ENCODE measurements around the gene NXPH3. TPM values are rescaled to one million over a fixed set of nuclear protein-coding genes. Genes with fewer than 3 reads are reported as not detected.

NXPH3 gene
- total and polyA plus RNA-seq, 8 donors, result 1.0 to 2.7 (median 1.2) TPM

GRCh38 chr17:49572806-49573420, 2.8 kb upstream of the NXPH3 start:
- no peak for DNase-seq
- Histone ChIP-seq H3K27me3 (peaks cover 0 to 45% of the 10 kb centered on the region in 2 donors), H3K36me3 (no peaks in the 10 kb centered on the region), H3K4me1 (peaks cover 8 to 50% of the 10 kb centered on the region in 2 donors), H3K9me3 (no peaks in the 10 kb centered on the region), H3K4me3 (no peak overlapping the region), H3K27ac (no peak overlapping the region)
- TF ChIP-seq CTCF (IDR thresholded peaks at IDR 0.05), result no peak
- ATAC-seq, result no peak
- intact Hi-C loops (cut with DNase I), result loop anchor here (10.0 kb wide), 3 partner anchors 122 to 282 kb away; partner anchors contain the start of gene KAT7 (in 1 of the 2)

DNA sequence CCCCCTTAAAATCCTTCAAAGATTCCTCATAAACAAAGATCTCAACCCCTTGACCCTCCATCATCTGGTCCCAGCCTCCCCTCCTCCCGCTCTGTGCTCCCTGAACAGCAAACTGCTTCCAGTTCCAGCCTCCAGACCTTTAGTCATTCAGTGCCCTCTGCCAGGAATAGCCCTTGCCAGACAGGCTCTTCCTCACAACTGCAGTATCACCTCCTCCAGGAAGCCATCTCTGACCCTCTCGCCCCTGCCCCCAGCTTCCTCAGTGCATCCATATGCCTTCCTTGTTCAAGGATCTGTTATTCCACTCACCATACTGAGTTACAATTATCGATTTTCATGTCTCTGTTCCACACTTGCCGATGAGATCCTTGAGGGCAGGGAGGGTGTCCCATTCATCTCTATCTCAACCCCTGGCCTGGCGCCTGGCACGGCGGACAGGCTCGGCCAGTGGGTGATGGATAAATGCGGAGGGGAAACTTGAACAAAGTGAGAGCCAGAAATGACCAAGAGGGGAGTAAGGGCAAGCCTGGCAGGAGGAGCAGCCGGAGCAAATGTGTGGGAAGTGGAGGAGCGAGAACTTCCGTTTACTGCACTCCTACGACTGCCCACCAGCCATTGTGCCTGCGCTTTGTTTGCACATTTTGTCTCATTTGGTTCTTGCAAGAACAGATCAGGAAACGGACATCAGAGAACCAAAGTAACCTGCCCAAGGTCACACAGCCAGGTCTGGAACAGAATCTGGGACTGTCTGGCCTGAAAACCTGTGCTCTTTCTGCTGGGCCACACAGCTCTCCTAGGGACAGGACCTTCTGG, 2.0 kb upstream of the NXPH3 start:
- DNase-seq (no peak), ATAC-seq (no peak)
- Histone ChIP-seq H3K36me3 (no peaks in the 10 kb centered on the region), H3K27ac (peak overlapping the region in 1 of 2 donors; percentile 50), H3K4me3 (no peak overlapping the region), H3K9me3 (no peaks in the 10 kb centered on the region), H3K27me3 (peaks cover 0 to 46% of the 10 kb centered on the region in 2 donors), H3K4me1 (peaks cover 8 to 45% of the 10 kb centered on the region in 2 donors)
- TF ChIP-seq CTCF (IDR thresholded peaks at IDR 0.05), result no peak
- intact Hi-C loops (cut with DNase I), result loop anchor here (10.0 kb wide), 3 partner anchors 121 to 281 kb away; partner anchors contain the start of gene KAT7 (in 1 of the 2)

GRCh38 chr17:49574323-49574781, 1.3 kb upstream of the NXPH3 start:
- peaks cover 8 to 45% of the 10 kb centered on the region in 2 donors for H3K4me1 ChIP-seq
- no peak overlapping the region for H3K4me3 ChIP-seq
- peaks cover 0 to 46% of the 10 kb centered on the region in 2 donors for H3K27me3 ChIP-seq
- intact Hi-C loops (cut with DNase I), result loop anchor here (10.0 kb wide), 3 partner anchors 120 to 280 kb away; partner anchors contain the start of gene KAT7 (in 1 of the 2)
- ATAC-seq (no peak), DNase-seq (no peak)
- H3K9me3 ChIP-seq, result no peaks in the 10 kb centered on the region
- TF ChIP-seq CTCF (IDR thresholded peaks at IDR 0.05), result no peak
- H3K36me3 ChIP-seq, result no peaks in the 10 kb centered on the region
- H3K27ac ChIP-seq, result peak overlapping the region in 1 of 2 donors; percentile 50

DNA sequence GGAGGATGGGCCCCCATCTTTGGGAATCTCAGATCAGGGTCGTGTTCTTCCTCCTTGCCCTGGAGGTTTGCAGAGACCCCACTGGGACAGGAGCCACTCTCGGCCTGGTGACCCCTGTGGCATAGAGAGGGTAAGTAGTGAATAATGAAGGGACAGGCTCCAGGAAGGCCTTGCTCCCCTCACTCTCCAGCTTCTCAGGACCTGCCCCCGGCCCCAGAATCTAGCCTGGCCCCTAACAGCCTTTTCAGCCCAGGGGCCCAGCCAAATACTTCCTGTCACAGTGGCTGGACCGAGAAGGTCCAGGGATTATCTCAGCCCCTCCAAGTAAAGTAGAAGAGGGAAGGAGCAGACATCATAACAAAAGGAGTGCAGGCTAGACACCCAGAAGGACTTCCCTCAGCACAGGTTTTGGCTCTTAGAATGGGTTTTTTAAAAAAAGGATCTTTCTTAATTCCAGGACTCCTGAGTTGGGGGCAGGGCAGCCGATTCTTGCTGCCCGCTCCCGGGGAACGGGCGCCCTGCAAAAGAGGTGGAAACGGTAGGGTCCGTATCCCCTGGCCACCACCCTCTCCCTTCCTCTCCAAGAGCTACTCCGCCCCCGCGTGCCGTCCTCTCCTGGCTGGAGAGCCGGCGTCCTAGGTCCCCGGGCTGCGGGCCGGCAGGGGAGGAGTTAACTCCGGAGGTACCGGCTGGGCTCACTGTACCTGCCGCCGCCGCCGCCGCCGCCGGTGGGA, 559 bp upstream of the NXPH3 start:
- peaks cover 0 to 46% of the 10 kb centered on the region in 2 donors for H3K27me3 ChIP-seq

More for the DNA sequence above, 559 bp upstream of the NXPH3 start:
- Histone ChIP-seq H3K9me3 (no peaks in the 10 kb centered on the region), H3K4me1 (peaks cover 8 to 42% of the 10 kb centered on the region in 2 donors), H3K27ac (no peak overlapping the region), H3K4me3 (peak overlapping the region; percentile 9 to 52), H3K36me3 (no peaks in the 10 kb centered on the region)
- DNase-seq, result no peak
- intact Hi-C loops (cut with DNase I), result loop anchor here (10.0 kb wide), 3 partner anchors 120 to 280 kb away; partner anchors contain the start of gene KAT7 (in 1 of the 2)
- no peak for ATAC-seq
- no peak for TF ChIP-seq CTCF (IDR thresholded peaks at IDR 0.05)
